Renal cortical epithelial cell (primary cell): ENCODE data around the gene PTCH1. TPM values are rescaled to one million over a fixed set of nuclear protein-coding genes. Genes with fewer than 3 reads are reported as not detected.

Experiments used
- DNase-seq: peaks from one replicate; pipeline ENCODE4 v3.0.0-alpha.2; 2011; ENCODE audit warnings: low read depth
- total RNA-seq: library from RNA; depleted of rRNA; stranded (reverse); fragments of >200 nt; gene quantifications from 2 replicates; pipeline ENCODE4 v1.2.3, GENCODE V29; 2014

Gene PTCH1
- total RNA-seq, 1 donor from 2014 or later = 2.2 TPM

DNA sequence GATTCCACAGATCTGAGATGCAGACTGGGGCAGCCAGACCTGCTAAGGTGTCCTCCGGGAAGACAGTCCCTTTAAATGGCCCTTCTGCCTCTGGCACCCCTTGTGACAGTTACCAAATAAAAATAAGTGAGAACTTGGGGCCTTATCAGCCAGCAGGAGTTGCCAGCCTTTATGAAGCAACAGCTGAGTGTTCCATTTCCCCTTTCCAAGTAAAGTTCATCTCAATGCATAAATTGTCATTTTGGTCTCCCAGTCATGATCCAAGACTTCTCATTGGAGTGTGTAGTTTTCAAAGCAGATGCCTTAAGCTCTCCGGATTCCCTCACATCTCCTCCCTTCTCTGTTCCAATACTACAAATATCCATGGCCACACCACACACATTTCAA is 4.1 kb downstream of the PTCH1 start:
- DNase-seq = no peak

GRCh38 chr9:95511952-95512708 is 4.6 kb downstream of the PTCH1 start:
- no peak for DNase-seq

DNA sequence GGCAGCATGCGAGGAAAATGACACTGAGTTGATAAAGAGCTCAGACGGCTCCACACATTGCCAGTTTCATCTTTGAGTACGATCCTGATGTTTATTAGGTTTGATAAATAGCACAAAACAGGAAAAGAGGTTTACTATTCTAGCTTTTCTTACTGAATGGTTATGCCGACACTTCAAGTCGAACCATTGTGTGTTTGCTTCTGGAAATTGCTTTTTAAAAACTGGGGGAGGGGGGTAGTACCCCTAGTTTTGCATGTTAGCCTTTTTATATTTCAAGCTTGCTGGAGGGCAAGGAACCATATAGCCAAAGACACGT is 5.2 kb downstream of the PTCH1 start:
- DNase-seq = no peak

DNA sequence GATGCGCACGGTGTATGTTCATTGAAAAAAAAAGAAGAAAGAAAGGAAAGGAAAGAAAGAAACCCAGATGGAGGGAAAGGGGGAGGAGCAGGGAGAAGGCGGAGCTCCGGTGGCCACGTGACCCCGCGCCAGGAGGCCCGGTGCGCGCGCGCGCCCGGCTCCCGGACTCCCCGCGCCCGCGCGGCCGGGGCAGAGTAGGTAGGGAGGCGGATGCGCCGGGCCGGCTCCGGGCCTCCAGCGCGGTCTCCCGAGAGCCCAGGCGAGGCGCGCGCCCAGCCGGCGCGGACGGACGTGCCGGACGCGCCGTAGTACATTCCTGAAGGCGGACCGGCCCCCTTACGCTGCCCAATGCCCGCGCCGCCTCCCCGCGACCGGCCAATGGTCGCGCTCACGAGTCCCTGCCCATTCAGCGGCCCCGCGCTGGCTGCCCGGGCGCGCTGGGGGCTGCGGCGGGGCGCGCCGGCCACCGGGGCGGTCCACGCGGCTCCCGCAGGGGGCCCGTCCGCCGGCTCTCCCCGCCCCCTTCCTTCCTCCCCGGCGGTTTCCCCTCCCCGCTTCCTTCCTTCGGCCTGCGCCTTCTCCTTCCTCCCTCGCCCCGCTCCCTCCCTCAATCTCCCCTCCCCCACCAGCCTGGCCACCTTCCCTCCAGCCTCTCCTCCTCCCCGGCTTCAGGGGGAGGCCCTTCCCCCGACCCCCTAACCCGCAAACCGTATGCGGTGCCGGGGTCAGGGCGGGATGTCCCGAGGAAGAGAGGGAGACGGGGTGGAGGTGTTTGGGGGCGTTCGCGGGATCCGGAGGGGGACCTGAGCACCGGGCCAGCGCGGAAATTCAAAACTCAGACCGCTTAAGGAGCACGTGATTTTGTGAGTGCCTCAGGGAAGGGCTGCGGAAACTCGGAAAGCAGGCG is 5.8 kb downstream of the PTCH1 start:
- peak; percentile 82 for DNase-seq

DNA sequence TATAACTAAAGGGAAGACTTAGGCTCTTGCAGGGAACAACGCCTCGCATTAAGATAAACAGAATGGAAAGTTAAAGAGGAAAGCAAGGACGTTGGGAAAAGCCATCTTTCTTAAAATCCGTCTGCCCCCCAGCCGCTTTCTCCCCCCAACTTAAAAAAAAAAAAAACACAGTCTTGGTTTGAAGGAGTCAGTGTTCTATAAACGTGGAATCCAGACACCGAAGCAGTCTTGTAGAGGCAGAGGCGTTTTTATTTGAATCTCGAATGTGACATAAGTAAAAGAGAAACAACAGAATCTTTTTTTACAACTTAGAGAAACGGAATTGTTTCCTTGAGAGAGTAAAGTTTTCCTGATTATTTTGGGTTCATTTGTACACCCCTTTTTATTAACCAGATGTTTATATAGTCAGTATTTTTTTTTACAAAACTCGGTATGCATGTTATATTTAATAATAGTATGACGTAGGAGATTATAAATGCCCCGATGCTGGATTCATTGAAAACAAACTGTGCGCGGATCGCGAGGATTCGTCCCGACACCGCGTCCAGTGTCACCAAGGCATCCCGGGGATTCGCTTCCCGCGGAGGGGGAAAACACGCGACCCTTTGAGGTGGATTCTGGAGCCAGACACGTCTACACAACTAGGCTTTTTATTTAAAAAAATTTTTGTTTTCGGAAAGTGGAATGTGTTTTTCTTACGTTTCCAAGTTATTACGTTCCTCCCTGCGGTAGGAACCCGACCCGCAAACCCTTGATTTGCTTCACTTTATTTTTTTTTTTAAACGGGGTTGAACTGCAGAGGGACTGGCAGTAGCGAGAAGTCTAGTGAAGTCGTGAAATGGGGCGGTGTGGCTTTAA is 6.7 kb downstream of the PTCH1 start:
- no peak for DNase-seq

- DNase-seq = peak; percentile 73
Observed at GRCh38 chr9:95508968-95509850, 7.6 kb downstream of the PTCH1 start.

GRCh38 chr9:95508242-95508967 is 8.4 kb downstream of the PTCH1 start:
- no peak for DNase-seq

DNA sequence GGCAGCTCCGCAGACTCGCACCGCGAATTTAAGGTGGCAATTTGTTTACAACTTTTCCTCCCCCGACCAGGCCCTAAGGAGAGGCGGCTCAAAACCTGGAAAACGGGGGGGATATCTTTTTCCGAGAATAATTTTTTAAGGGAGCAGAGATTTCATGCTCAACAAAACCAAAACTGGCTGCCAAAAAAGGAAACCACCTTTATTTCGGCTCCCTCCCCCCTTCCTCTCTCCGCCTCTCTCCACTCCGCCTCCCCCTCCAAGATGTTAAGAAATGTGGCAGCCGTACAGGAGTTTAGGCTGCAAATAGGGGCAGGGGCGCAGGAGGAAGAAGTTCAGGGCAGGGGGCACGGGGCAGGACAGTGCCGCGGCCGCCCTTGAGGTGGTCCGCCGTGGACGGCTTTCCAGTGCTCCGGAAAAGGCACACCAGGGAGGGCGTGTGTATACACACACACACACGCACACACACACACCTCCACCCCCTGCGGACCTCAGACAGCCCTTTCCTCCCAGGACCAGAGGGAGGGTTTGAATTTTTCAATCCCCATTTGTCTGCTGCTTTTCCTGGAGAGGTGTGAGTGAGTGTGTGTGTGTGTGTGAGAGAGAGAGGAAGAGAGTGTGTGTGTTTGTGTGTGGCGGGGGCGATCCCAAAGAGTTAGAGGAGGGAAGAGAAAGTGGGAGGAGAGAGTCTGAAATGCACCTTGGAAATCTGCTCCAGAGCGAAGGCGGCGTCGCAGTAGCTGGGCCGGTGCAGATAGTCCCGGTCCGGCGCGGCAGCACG is 9.1 kb downstream of the PTCH1 start:
- peak; percentile 68 for DNase-seq

GRCh38 chr9:95506678-95507463 is 9.9 kb downstream of the PTCH1 start:
- DNase-seq = peak; percentile 54

DNA sequence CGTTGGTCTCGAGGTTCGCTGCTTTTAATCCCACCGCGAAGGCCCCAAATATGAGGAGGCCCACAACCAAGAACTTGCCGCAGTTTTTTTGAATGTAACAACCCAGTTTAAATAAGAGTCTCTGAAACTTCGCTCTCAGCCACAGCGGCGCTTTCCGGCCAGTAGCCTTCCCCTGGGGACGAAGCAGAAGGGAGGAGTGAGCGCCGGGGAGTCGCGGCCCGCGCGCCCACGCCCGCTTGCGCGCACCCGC is 10.4 kb downstream of the PTCH1 start:
- no peak for DNase-seq

- peak; percentile 50 for DNase-seq
Observed at GRCh38 chr9:95505717-95506427, 10.9 kb downstream of the PTCH1 start.

- DNase-seq = no peak
Observed at GRCh38 chr9:95505072-95505716, 11.6 kb downstream of the PTCH1 start.

DNA sequence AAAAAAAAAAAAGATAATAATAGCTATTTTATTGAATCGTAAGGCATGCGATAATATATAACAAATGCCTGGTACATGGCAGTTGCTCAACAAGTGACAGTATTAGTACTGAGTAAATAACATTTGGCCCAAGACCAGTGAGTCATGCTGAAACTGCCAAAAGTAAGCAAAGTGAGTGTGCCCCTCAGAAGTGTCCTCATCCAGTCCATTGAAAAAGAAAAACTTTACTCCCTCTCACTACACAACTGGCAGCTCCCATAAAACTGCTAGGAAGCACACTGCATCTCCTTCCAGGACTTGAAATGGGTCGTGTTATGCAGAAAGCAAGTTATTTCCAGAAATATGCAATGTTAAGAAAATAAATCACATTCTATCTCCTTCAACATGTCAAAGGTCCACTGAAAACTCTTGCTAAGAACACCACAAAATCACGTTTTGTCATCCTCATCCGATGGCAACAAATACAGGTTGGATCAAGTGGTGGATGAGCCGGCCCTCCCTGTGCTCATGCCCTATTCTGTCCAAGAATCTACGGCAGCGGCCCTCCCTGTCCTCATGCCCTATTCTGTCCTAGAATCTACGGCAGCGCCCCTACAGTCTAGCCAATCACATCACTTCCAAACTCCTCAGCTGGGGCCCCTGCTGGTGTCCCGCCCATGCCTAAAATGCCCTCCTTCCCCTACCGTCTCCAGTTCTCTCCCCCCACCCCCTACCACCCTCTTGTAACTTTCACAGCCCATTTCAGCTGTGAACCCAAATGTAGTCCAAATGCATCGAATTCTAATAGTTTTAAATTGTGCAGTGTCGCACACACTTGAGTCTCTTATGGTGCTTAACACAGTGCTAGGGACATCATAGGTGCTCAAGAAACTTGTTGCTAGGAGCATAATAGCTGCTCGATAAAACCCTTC is 12.5 kb downstream of the PTCH1 start:
- peak; percentile 68 for DNase-seq

GRCh38 chr9:95503369-95503768 is 13.4 kb downstream of the PTCH1 start:
- no peak for DNase-seq

DNA sequence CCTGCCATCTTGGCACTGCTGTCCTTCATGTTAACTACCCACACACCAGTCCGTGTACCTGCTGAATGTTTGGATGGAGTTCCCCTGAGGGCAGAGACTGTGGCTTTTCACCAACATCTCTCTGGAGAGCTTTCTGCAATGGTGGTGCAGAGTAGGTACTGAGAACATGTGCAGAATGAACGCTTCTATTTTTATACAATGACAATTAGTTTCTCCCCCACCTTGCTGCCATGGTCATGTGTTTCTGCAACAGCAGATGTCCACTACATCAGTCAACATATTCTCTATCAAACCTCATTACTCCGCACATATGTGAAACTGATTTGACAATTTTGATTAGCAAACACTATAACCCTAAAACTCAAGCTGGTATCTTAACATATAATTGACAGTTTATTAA is 14.5 kb downstream of the PTCH1 start:
- DNase-seq = no peak

DNA sequence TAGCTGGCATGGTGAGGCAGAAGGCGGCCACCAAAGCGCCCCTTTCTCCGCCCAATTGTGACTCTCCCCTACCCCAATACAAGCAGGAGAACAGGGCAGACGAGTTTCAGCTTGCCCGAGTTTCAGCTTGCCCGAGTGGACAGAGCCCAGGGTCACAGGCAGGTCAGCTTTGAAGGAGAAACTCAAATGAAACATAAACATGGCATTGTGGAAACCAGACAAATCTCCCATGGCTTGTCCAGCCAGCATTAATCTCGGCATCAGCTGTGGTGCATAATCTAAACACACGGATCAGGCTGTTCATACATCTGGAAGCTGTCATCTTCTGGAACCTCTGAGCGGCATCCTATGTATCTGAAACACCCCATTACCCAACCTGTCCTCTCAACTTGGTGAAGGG is 16.9 kb downstream of the PTCH1 start:
- DNase-seq = no peak
